H1 (cell line): ENCODE measurements around the gene SUOX.

Experiments used
- CHD2 ChIP-seq: IDR thresholded peaks from 2 replicates; pipeline ENCODE4 v1.6.1; 2012; ENCODE audit warnings: low read length, improper control_type of control experiment
- EZH2 ChIP-seq: fragments of 200-600 bp; sonication (generic); IDR thresholded peaks from 2 replicates; pipeline ENCODE4 v1.7.1; 2012; ENCODE audit warnings: low read depth, mild to moderate bottlenecking, moderate library complexity, low read length, inconsistent platforms; ENCODE audit not compliant: severe bottlenecking
- POLR2AphosphoS5 ChIP-seq: IDR thresholded peaks from 2 replicates; pipeline ENCODE4 v1.6.1; 2011; ENCODE audit warnings: low read depth, low read length
- SP2 ChIP-seq: IDR thresholded peaks from 2 replicates; pipeline ENCODE4 v1.6.1; 2012; ENCODE audit warnings: mild to moderate bottlenecking, low read length, inconsistent platforms
- TF ChIP-seq, protein P1 (sequence below): IDR thresholded peaks from 2 replicates; pipeline ENCODE4 v1.6.1; 2012; ENCODE audit warnings: inconsistent platforms
- TF ChIP-seq, protein P2 (sequence below), 3 experiments: IDR thresholded peaks; 1 replicate in 2 of 3; 2 replicates in 1 of 3; pipeline versions ENCODE4 v1.5.1 to v1.6.1; 2011; ENCODE audit warnings: low read length in 3 of 3, mild to moderate bottlenecking in 3 of 3, inconsistent platforms in 2 of 3, low read depth in 1 of 3, moderate library complexity in 1 of 3; ENCODE audit not compliant: insufficient read depth in 1 of 3; ENCODE audit errors: control extremely low read depth in 1 of 3

- TF ChIP-seq EZH2 (no peak), CHD2 (no peak), SP2 (no peak), POLR2AphosphoS5 (no peak)
- TF ChIP-seq, protein P1, sequence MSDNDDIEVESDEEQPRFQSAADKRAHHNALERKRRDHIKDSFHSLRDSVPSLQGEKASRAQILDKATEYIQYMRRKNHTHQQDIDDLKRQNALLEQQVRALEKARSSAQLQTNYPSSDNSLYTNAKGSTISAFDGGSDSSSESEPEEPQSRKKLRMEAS, result no peak
- TF ChIP-seq, protein P2, sequence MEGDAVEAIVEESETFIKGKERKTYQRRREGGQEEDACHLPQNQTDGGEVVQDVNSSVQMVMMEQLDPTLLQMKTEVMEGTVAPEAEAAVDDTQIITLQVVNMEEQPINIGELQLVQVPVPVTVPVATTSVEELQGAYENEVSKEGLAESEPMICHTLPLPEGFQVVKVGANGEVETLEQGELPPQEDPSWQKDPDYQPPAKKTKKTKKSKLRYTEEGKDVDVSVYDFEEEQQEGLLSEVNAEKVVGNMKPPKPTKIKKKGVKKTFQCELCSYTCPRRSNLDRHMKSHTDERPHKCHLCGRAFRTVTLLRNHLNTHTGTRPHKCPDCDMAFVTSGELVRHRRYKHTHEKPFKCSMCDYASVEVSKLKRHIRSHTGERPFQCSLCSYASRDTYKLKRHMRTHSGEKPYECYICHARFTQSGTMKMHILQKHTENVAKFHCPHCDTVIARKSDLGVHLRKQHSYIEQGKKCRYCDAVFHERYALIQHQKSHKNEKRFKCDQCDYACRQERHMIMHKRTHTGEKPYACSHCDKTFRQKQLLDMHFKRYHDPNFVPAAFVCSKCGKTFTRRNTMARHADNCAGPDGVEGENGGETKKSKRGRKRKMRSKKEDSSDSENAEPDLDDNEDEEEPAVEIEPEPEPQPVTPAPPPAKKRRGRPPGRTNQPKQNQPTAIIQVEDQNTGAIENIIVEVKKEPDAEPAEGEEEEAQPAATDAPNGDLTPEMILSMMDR (IDR thresholded peaks at IDR 0.05; ENCODE audit: control extremely low read depth in 1 of 3, insufficient read depth in 1 of 3, low read depth in 1 of 3, low read length in 3 of 3), result no peak
Observed at GRCh38 chr12:55969356-55969755, 27.7 kb upstream of the SUOX start.
